Breast epithelium (tissue), 4 donors: Measurements from ENCODE around the gene GSG1. TPM values are rescaled to one million over a fixed set of nuclear protein-coding genes. Genes with fewer than 3 reads are reported as not detected.

Experiments
- DNase-seq, 2 donors: peaks; one replicate each; pipeline ENCODE4 v3.0.0-alpha.2; 2019; ENCODE audit warnings: low spot score in 2 of 2
- H3K27ac ChIP-seq, 2 donors: fragments of 200-600 bp; sonication (generic) in 1 of 2; one replicate each; pipeline ENCODE4 v1.5.1; 2016 to 2019; ENCODE audit warnings: mild to moderate bottlenecking in 1 of 2
- H3K27me3 ChIP-seq, 2 donors: fragments of 200-600 bp; sonication (generic) in 1 of 2; one replicate each; pipeline versions ENCODE4 v1.5.1 to v1.6.0; 2017 to 2019; ENCODE audit warnings: control low read depth in 1 of 2, mild to moderate bottlenecking in 1 of 2
- H3K36me3 ChIP-seq: fragments of 200-600 bp; one replicate; pipeline ENCODE4 v1.5.1; 2019
- H3K4me1 ChIP-seq, 2 donors: fragments of 200-600 bp; sonication (generic); one replicate each; pipeline ENCODE4 v1.5.1; 2016 to 2019; ENCODE audit warnings: control low read depth in 1 of 2
- H3K4me3 ChIP-seq, 3 donors: fragments of 200-600 bp; sonication (generic); 1 replicate in 2 of 3; 2 replicates in 1 of 3; pipeline ENCODE4 v1.5.1; 2016 to 2019; ENCODE audit warnings: mild to moderate bottlenecking in 3 of 3, moderate library complexity in 2 of 3
- H3K9me3 ChIP-seq, 2 donors: fragments of 200-600 bp; sonication (generic) in 1 of 2; one replicate each; pipeline ENCODE4 v1.5.1; 2016 to 2019; ENCODE audit warnings: control low read depth in 1 of 2
- CTCF ChIP-seq, 3 donors: fragments of 450-650 bp; IDR thresholded peaks; one replicate each; pipeline ENCODE4 v1.5.1; 2016 to 2017; ENCODE audit warnings: antibody characterized with exemption in 3 of 3, mild to moderate bottlenecking in 3 of 3, moderate library complexity in 3 of 3
- POLR2A ChIP-seq: fragments of 450-650 bp; IDR thresholded peaks from one replicate; pipeline ENCODE4 v1.6.1; 2016; ENCODE audit warnings: antibody characterized with exemption, mild to moderate bottlenecking, moderate library complexity
- POLR2AphosphoS5 ChIP-seq, 3 donors: sonication (generic); formaldehyde crosslinking; IDR thresholded peaks; one replicate each; pipeline ENCODE4 v1.6.1; 2017; ENCODE audit warnings: antibody characterized with exemption in 3 of 3
- intact Hi-C: fragments of 100-400 bp; cut with DNase I; formaldehyde crosslinking; loops from one replicate; pipeline ENCODE4 v1.15.1; 2023; ENCODE audit warnings: low total_unique reads
- total RNA-seq, 3 donors: library from RNA; depleted of rRNA; stranded (reverse); fragments of >200 nt; gene quantifications; one replicate each; pipeline ENCODE4 v1.1.0, GENCODE V29; 2016

GSG1 gene
- total RNA-seq, 3 donors from 2014 or later, result not detected

GRCh38 chr12:13099066-13099843 is 4.2 kb downstream of the GSG1 start:
- Histone ChIP-seq H3K4me3 (peak overlapping the region in 1 of 3 donors; percentile 27), H3K27ac (peak overlapping the region; percentile 100), H3K4me1 (peaks cover 9 to 15% of the 10 kb centered on the region in 2 donors), H3K27me3 (no peaks in the 10 kb centered on the region), H3K9me3 (no peaks in the 10 kb centered on the region), H3K36me3 (no peaks in the 10 kb centered on the region)
- DNase-seq, result no peak
- TF ChIP-seq POLR2A (no peak), CTCF (IDR thresholded peaks at IDR 0.05) (no peak), POLR2AphosphoS5 (IDR thresholded peaks at IDR 0.05) (no peak)
- intact Hi-C loops, result loop anchor here (10.0 kb wide), 1 partner anchor 106 kb away; no protein-coding TSS in a partner anchor

- Histone ChIP-seq H3K4me3 (peak overlapping the region; percentile 24 to 53 (median 34)), H3K9me3 (no peaks in the 10 kb centered on the region), H3K27me3 (no peaks in the 10 kb centered on the region), H3K4me1 (peaks cover 9 to 15% of the 10 kb centered on the region in 2 donors), H3K36me3 (no peaks in the 10 kb centered on the region), H3K27ac (peak overlapping the region; percentile 86 to 89)
- intact Hi-C loops, result loop anchor here (10.0 kb wide), 1 partner anchor 107 kb away; no protein-coding TSS in a partner anchor
- DNase-seq, result no peak
- no peak for TF ChIP-seq CTCF (IDR thresholded peaks at IDR 0.05)
- TF ChIP-seq POLR2AphosphoS5 (IDR thresholded peaks at IDR 0.05), result no peak
- TF ChIP-seq POLR2A, result no peak
Measured at GRCh38 chr12:13097491-13098011, 5.9 kb downstream of the GSG1 start.

GRCh38 chr12:13095266-13095995 is 8.0 kb downstream of the GSG1 start:
- TF ChIP-seq POLR2AphosphoS5 (IDR thresholded peaks at IDR 0.05) (no peak), POLR2A (no peak), CTCF (IDR thresholded peaks at IDR 0.05) (no peak)
- intact Hi-C loops, result loop anchor here (10.0 kb wide), 1 partner anchor 109 kb away; no protein-coding TSS in a partner anchor
- Histone ChIP-seq H3K27me3 (no peaks in the 10 kb centered on the region), H3K27ac (no peak overlapping the region), H3K4me1 (peaks cover 3 to 7% of the 10 kb centered on the region in 2 donors), H3K4me3 (no peak overlapping the region), H3K36me3 (no peaks in the 10 kb centered on the region), H3K9me3 (no peaks in the 10 kb centered on the region)
- no peak for DNase-seq

- Histone ChIP-seq H3K4me1 (peaks cover 0 to 4% of the 10 kb centered on the region in 2 donors), H3K27me3 (no peaks in the 10 kb centered on the region), H3K36me3 (no peaks in the 10 kb centered on the region), H3K4me3 (no peak overlapping the region), H3K9me3 (no peaks in the 10 kb centered on the region), H3K27ac (no peak overlapping the region)
- TF ChIP-seq POLR2AphosphoS5 (IDR thresholded peaks at IDR 0.05), result no peak
- TF ChIP-seq POLR2A, result no peak
- TF ChIP-seq CTCF (IDR thresholded peaks at IDR 0.05), result no peak
- intact Hi-C loops, result loop anchor here (10.0 kb wide), 1 partner anchor 110 kb away; no protein-coding TSS in a partner anchor
- DNase-seq, result no peak
Measured at GRCh38 chr12:13094367-13094766, 9.1 kb downstream of the GSG1 start.
